Caco-2 (cell line): ENCODE measurements around the gene DNAH10. TPM values are rescaled to one million over a fixed set of nuclear protein-coding genes. Genes with fewer than 3 reads are reported as not detected.

Experiments used
- BruUV-seq: library from RNA; stranded (reverse); fragments of 400-500 nt; replicated peaks from 2 replicates; lab custom pipeline; 2021; lab: Mats Ljungman, UMichigan
- CTCF ChIA-PET: fragments of 300-600 bp; sonication (Branson Sonifier 250); formaldehyde crosslinking; loops from one replicate; lab custom pipeline; 2022; ENCODE audit warnings: antibody characterized with exemption; lab: Charles Lee
- POLR2A ChIA-PET: fragments of 300-600 bp; sonication (Branson Sonifier 250); formaldehyde crosslinking; loops from one replicate; lab custom pipeline; 2022; ENCODE audit warnings: antibody characterized with exemption; lab: Charles Lee
- DNase-seq, 2 experiments: peaks; one replicate each; pipeline versions ENCODE4 v3.0.0 to v3.0.0-alpha.2; 2020 to 2022
- H3K27me3 ChIP-seq: replicated peaks from 2 replicates; pipeline ENCODE4 v1.6.0; 2011; ENCODE audit warnings: low read length; ENCODE audit not compliant: control insufficient read depth, insufficient read depth
- H3K36me3 ChIP-seq: 2 replicates; pipeline ENCODE4 v1.5.1; 2011; ENCODE audit warnings: low read length; ENCODE audit not compliant: control insufficient read depth, insufficient read depth
- H3K4me1 ChIP-seq: fragments of 250-450 bp; sonication (Bioruptor Pico); 2 replicates; pipeline ENCODE4 v1.5.1; 2020; ENCODE audit warnings: mild to moderate bottlenecking
- H3K4me3 ChIP-seq: 2 replicates; pipeline ENCODE4 v1.5.1; 2011; ENCODE audit warnings: low read depth, mild to moderate bottlenecking, control low read depth, low read length
- H3K9me3 ChIP-seq: fragments of 250-450 bp; sonication (Bioruptor Pico); 2 replicates; pipeline ENCODE4 v1.5.1; 2020; ENCODE audit warnings: mild to moderate bottlenecking, moderate library complexity
- H3K27ac Mint-ChIP-seq: one replicate; pipeline ENCODE4 v1.8.0; 2022; ENCODE audit warnings: mixed read lengths; ENCODE audit not compliant: unreplicated experiment
- H3K27me3 Mint-ChIP-seq: one replicate; pipeline ENCODE4 v1.8.0; 2022; ENCODE audit warnings: mixed read lengths; ENCODE audit not compliant: insufficient read depth, unreplicated experiment
- H3K36me3 Mint-ChIP-seq: one replicate; pipeline ENCODE4 v1.8.0; 2022; ENCODE audit warnings: mild to moderate bottlenecking, mixed read lengths; ENCODE audit not compliant: insufficient read depth, unreplicated experiment
- H3K4me1 Mint-ChIP-seq: one replicate; pipeline ENCODE4 v1.8.0; 2022; ENCODE audit warnings: low read depth, mixed read lengths; ENCODE audit not compliant: unreplicated experiment
- H3K4me3 Mint-ChIP-seq: one replicate; pipeline ENCODE4 v1.8.0; 2022; ENCODE audit warnings: mild to moderate bottlenecking, moderate library complexity, mixed read lengths; ENCODE audit not compliant: unreplicated experiment
- H3K9me3 Mint-ChIP-seq: one replicate; pipeline ENCODE4 v1.8.0; 2022; ENCODE audit warnings: mixed read lengths; ENCODE audit not compliant: unreplicated experiment
- CTCF ChIP-seq, 2 experiments: fragments of 200-600 bp in 1 of 2; IDR thresholded peaks; 1 replicate in 1 of 2; 2 replicates in 1 of 2; pipeline versions ENCODE4 v1.5.1 to v1.8.0; 2011 to 2022; ENCODE audit warnings: antibody characterized with exemption in 1 of 2, control low read depth in 1 of 2, inconsistent platforms in 1 of 2, low read depth in 1 of 2, low read length in 1 of 2, mild to moderate bottlenecking in 1 of 2, moderate library complexity in 1 of 2; ENCODE audit not compliant: insufficient read depth in 1 of 2, severe bottlenecking in 1 of 2, unreplicated experiment in 1 of 2
- intact Hi-C: fragments of 100-400 bp; cut with micrococcal nuclease; formaldehyde crosslinking; loops from one replicate; pipeline ENCODE4 v1.10.0; 2022; ENCODE audit not compliant: unreplicated experiment
- total RNA-seq: library from RNA; stranded (reverse); gene quantifications from 2 replicates; pipeline ENCODE4 v1.2.3, GENCODE V29; 2022

DNAH10 gene
- total RNA-seq, 1 experiment from 2014 or later = 0.45 TPM

GRCh38 chr12:123829561-123829960 is 67.5 kb downstream of the DNAH10 start:
- no peaks in the 10 kb centered on the region for H3K27me3 Mint-ChIP-seq
- H3K4me1 Mint-ChIP-seq = no peaks in the 10 kb centered on the region
- H3K36me3 Mint-ChIP-seq = no peaks in the 10 kb centered on the region
- CTCF ChIA-PET = no interaction called here
- no peak overlapping the region for H3K4me3 Mint-ChIP-seq
- Histone ChIP-seq H3K9me3 (peaks cover 15% of the 10 kb centered on the region), H3K27me3 (no peaks in the 10 kb centered on the region), H3K4me3 (no peak overlapping the region), H3K4me1 (no peaks in the 10 kb centered on the region), H3K36me3 (no peaks in the 10 kb centered on the region)
- TF ChIP-seq CTCF (IDR thresholded peaks at IDR 0.05; ENCODE audit: insufficient read depth in 1 of 2, low read depth in 1 of 2, low read length in 1 of 2, severe bottlenecking in 1 of 2, unreplicated experiment in 1 of 2) = no peak
- no peak for DNase-seq
- POLR2A ChIA-PET = no interaction called here
- H3K27ac Mint-ChIP-seq = no peak overlapping the region
- H3K9me3 Mint-ChIP-seq = peaks cover 9% of the 10 kb centered on the region
- no TSS peak for BruUV-seq
- intact Hi-C loops = no loop called here

- intact Hi-C loops = no loop called here
- Mint-ChIP-seq H3K36me3 (no peaks in the 10 kb centered on the region), H3K27ac (no peak overlapping the region), H3K9me3 (peaks cover 9% of the 10 kb centered on the region), H3K4me3 (no peak overlapping the region), H3K27me3 (no peaks in the 10 kb centered on the region), H3K4me1 (no peaks in the 10 kb centered on the region)
- no peaks in the 10 kb centered on the region for H3K36me3 ChIP-seq
- CTCF ChIA-PET = no interaction called here
- DNase-seq = no peak
- no TSS peak for BruUV-seq
- no peak for TF ChIP-seq CTCF (IDR thresholded peaks at IDR 0.05; ENCODE audit: insufficient read depth in 1 of 2, low read depth in 1 of 2, low read length in 1 of 2, severe bottlenecking in 1 of 2, unreplicated experiment in 1 of 2)
- peaks cover 18% of the 10 kb centered on the region for H3K9me3 ChIP-seq
- H3K4me1 ChIP-seq = no peaks in the 10 kb centered on the region
- H3K27me3 ChIP-seq = no peaks in the 10 kb centered on the region
- no peak overlapping the region for H3K4me3 ChIP-seq
- POLR2A ChIA-PET = no interaction called here
These were observed 68.6 kb downstream of the DNAH10 start for GRCh38 chr12:123830675-123831074.

GRCh38 chr12:123832052-123832451 is 70.0 kb downstream of the DNAH10 start:
- no peaks in the 10 kb centered on the region for H3K36me3 ChIP-seq
- Mint-ChIP-seq H3K4me1 (no peaks in the 10 kb centered on the region), H3K9me3 (peaks cover 9% of the 10 kb centered on the region), H3K27me3 (no peaks in the 10 kb centered on the region), H3K4me3 (no peak overlapping the region), H3K27ac (no peak overlapping the region), H3K36me3 (no peaks in the 10 kb centered on the region)
- H3K4me3 ChIP-seq = no peak overlapping the region
- DNase-seq = no peak
- peaks cover 18% of the 10 kb centered on the region for H3K9me3 ChIP-seq
- no TSS peak for BruUV-seq
- TF ChIP-seq CTCF (IDR thresholded peaks at IDR 0.05; ENCODE audit: insufficient read depth in 1 of 2, low read depth in 1 of 2, low read length in 1 of 2, severe bottlenecking in 1 of 2, unreplicated experiment in 1 of 2) = no peak
- ChIA-PET POLR2A (no interaction called here), CTCF (no interaction called here)
- intact Hi-C loops = no loop called here
- H3K4me1 ChIP-seq = no peaks in the 10 kb centered on the region
- no peaks in the 10 kb centered on the region for H3K27me3 ChIP-seq
